ENCODE results near the gene DCAF8. TPM values are rescaled to one million over a fixed set of nuclear protein-coding genes. Genes with fewer than 3 reads are reported as not detected.
A peak's percentile ranks its signal among the peaks of the same experiment; 100 is the strongest.

The DCAF8 gene
- polyA plus RNA-seq = 10 to 100 TPM; 47.8 to 55.0 TPM

DNA sequence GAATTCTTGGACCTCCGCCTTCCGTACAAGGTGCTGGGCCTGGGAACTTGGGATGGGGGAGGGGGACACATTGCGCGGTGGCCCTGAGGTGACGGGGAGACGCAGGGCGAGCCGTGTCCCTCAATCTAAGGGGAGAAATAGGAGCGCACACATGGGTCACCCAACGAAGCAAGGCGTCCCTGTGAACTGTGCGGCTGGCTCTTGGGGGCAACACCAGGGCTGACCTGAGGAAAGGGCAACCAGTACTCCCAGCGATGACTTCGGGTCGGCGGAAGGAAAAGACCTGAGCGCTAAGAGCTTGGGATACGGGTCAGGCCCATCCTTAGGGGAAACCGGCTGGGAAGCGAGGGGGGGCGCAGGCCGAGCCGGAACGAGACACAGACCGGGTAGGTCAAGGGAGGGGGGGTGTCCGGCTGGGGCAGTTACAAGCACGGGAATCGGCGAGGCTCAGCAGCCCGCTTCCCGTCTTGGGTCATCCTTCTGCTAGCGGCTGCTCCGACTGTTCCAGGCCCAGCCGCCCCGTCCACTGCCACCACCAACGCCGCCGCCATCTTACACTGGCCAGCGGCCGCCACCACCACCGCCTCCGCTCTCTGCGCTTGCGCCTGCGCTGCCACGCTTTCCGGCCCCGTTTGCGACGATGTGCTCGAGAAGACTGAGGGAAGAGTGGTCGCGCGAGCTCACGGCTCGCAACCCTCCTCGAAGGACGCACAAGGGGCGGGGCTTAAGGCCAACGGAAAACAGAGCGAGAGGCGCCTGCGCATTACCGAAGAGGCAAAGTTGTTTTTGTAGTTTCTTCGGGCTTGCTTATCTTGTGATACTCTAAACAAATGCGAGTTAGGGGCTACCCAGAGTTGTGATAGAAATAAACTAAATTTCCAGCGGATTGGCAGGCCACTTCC, at the start of gene DCAF8:
DCAF8 (minus strand) TSS at position 657 of the 902 bp plus-strand sequence. CDS start 18,541 bp downstream, outside the sequence.
- Histone ChIP-seq H3K9me3 (ENCODE audit: control insufficient read depth in 2 of 2, insufficient read depth in 1 of 2, low read depth in 1 of 2, low read length in 1 of 2) (no peaks in the 10 kb centered on the region), H3K4me3 (ENCODE audit: low read depth in 1 of 2, low read length in 2 of 2) (peak within 1 kb of the TSS; percentile 88 to 97), H3K27me3 (ENCODE audit: control insufficient read depth in 1 of 2, insufficient read depth in 2 of 2, low read length in 2 of 2) (no peaks in the 10 kb centered on the region), H3K4me1 (ENCODE audit: control insufficient read depth in 2 of 2, insufficient read depth in 2 of 2, low read length in 1 of 2) (no peaks in the 10 kb centered on the region), H3K27ac (ENCODE audit: low read depth in 2 of 2, low read length in 1 of 2) (peak within 1 kb of the TSS; percentile 84 to 97), H3K36me3 (ENCODE audit: control insufficient read depth in 2 of 2, insufficient read depth in 2 of 2, low read length in 1 of 2) (no peaks in the 10 kb centered on the region)
- 0% methylated on average over 64 to 67 of the region's 67 CpGs for WGBS, 2 donors

DNA sequence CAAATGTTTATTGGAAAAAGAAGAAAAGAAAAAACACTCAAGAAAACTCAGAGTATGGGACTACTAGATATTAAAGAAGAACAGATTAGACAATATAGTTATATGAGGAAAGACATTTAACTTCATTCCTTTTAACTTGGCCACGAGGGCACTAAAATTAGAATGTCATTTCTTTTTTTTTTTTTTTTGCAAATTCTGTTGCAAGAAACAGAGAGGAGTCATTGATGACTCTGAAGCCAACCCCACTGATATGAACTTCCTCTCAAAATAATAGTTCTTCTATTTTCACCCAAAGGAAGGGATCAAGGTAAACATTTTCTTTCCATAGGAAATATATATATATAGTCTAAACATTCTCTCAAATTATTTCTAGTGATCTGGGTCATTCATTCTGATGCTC, 47.2 kb upstream of the DCAF8 start:
- H3K9me3 ChIP-seq (ENCODE audit: control insufficient read depth in 2 of 2, insufficient read depth in 1 of 2, low read depth in 1 of 2, low read length in 1 of 2) = no peaks in the 10 kb centered on the region
- no peaks in the 10 kb centered on the region for H3K4me1 ChIP-seq (ENCODE audit: control insufficient read depth in 2 of 2, insufficient read depth in 2 of 2, low read length in 1 of 2)
- H3K36me3 ChIP-seq (ENCODE audit: control insufficient read depth in 2 of 2, insufficient read depth in 2 of 2, low read length in 1 of 2) = peaks cover 25% of the 10 kb centered on the region in 2 donors
- no peaks in the 10 kb centered on the region for H3K27me3 ChIP-seq (ENCODE audit: control insufficient read depth in 1 of 2, insufficient read depth in 2 of 2, low read length in 2 of 2)
- H3K4me3 ChIP-seq (ENCODE audit: low read depth in 1 of 2, low read length in 2 of 2) = no peak overlapping the region
- H3K27ac ChIP-seq (ENCODE audit: low read depth in 2 of 2, low read length in 1 of 2) = no peak overlapping the region
- 76% methylated on average over 1 of the region's 1 CpG for WGBS, 2 donors

DNA sequence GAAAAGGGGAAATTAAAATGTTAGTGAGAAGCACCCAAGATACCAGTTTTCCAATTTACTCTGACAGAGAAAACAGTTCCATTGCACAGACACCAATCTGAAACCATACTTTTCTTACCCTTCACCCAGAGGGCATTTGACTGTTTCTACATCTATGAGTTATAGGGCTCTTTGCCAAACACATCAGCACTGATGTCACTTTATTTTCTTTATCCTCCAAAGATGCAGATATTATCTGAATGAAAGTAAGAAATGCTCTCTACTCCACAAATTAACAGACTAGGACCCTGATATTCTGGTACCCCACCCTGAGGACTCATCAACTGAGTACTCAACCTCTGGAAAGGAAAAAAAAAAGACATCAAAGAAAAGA, 46.8 kb upstream of the DCAF8 start:
- Histone ChIP-seq H3K27me3 (ENCODE audit: control insufficient read depth in 1 of 2, insufficient read depth in 2 of 2, low read length in 2 of 2) (no peaks in the 10 kb centered on the region), H3K27ac (ENCODE audit: low read depth in 2 of 2, low read length in 1 of 2) (no peak overlapping the region), H3K9me3 (ENCODE audit: control insufficient read depth in 2 of 2, insufficient read depth in 1 of 2, low read depth in 1 of 2, low read length in 1 of 2) (no peaks in the 10 kb centered on the region), H3K4me1 (ENCODE audit: control insufficient read depth in 2 of 2, insufficient read depth in 2 of 2, low read length in 1 of 2) (no peaks in the 10 kb centered on the region), H3K4me3 (ENCODE audit: low read depth in 1 of 2, low read length in 2 of 2) (no peak overlapping the region), H3K36me3 (ENCODE audit: control insufficient read depth in 2 of 2, insufficient read depth in 2 of 2, low read length in 1 of 2) (peaks cover 23 to 25% of the 10 kb centered on the region in 2 donors)

DNA sequence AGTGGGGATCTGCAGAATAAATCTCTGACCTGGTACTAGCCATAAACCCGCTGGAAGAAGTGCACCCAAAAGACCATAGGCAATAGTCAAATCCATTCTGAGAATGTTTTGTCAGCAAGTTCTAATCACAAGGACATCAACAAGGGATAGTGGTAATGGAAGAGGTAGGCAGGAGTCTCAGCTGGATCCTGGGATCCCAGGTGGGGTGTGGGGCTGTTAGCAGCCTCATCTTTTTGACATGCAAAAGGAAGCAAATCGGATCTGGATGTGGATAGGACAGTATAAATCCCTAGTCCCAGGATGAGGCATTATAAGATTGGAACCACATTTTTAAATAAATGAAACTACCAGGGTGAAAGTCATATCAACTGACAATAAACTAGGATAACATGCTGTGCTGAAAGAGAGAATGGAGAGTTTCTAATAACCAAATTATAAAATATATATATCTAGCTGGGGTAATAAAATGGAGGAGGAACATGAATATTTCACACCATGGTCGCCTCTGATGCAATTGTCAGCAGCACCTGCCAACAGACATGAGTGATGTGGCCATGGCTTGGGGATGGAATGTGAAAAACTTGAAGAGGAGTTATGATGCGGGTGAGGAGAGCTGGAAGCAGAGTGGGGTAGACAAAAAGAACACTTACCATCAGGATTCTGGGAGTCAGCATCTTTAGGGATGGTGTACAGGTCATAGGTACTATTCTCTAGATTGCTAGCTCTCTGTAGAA, 46.3 kb upstream of the DCAF8 start:
- Histone ChIP-seq H3K4me3 (ENCODE audit: low read depth in 1 of 2, low read length in 2 of 2) (no peak overlapping the region), H3K27ac (ENCODE audit: low read depth in 2 of 2, low read length in 1 of 2) (no peak overlapping the region), H3K9me3 (ENCODE audit: control insufficient read depth in 2 of 2, insufficient read depth in 1 of 2, low read depth in 1 of 2, low read length in 1 of 2) (no peaks in the 10 kb centered on the region), H3K36me3 (ENCODE audit: control insufficient read depth in 2 of 2, insufficient read depth in 2 of 2, low read length in 1 of 2) (peaks cover 23 to 25% of the 10 kb centered on the region in 2 donors), H3K27me3 (ENCODE audit: control insufficient read depth in 1 of 2, insufficient read depth in 2 of 2, low read length in 2 of 2) (no peaks in the 10 kb centered on the region), H3K4me1 (ENCODE audit: control insufficient read depth in 2 of 2, insufficient read depth in 2 of 2, low read length in 1 of 2) (no peaks in the 10 kb centered on the region)
- WGBS, 2 donors = 84 to 85% methylated on average over 4 of the region's 4 CpGs

DNA sequence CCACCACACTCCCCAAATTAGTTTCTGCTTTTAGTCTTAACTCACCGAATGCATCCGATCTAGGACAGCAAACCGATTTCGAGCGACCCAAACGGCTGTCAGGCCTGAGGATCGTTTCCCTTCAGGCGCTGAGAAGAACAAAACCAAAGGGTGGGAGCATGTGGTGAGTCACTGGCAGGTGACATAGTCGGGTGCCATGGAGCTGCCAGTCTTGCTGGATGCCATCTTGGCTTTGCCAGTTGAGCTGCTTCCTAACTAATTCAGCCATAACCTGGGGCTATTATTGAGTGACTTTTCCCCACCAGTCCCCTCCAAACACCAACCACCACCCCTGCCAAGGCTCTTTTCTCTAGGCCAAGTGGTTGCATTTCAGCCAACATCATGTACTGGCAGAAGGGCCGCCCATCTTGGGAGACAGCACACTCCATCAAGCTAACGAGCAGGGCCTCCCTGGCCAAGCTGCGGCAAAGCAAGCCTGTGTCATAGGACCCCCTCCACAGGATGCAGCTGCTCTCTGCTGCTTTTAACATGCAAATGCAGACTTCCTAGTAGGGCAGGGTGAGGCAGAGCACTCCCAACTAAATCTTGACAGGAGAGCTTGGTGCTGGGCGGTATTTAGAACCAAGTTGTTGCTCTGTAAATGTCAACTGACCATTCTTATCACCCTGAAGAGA, 44.9 kb upstream of the DCAF8 start:
- no peaks in the 10 kb centered on the region for H3K4me1 ChIP-seq (ENCODE audit: control insufficient read depth in 2 of 2, insufficient read depth in 2 of 2, low read length in 1 of 2)
- H3K9me3 ChIP-seq (ENCODE audit: control insufficient read depth in 2 of 2, insufficient read depth in 1 of 2, low read depth in 1 of 2, low read length in 1 of 2) = no peaks in the 10 kb centered on the region
- no peak overlapping the region for H3K27ac ChIP-seq (ENCODE audit: low read depth in 2 of 2, low read length in 1 of 2)
- 82 to 88% methylated on average over 13 of the region's 13 CpGs for whole genome bisulfite sequencing, 2 donors
- no peak overlapping the region for H3K4me3 ChIP-seq (ENCODE audit: low read depth in 1 of 2, low read length in 2 of 2)
- peaks cover 20 to 21% of the 10 kb centered on the region in 2 donors for H3K36me3 ChIP-seq (ENCODE audit: control insufficient read depth in 2 of 2, insufficient read depth in 2 of 2, low read length in 1 of 2)
- H3K27me3 ChIP-seq (ENCODE audit: control insufficient read depth in 1 of 2, insufficient read depth in 2 of 2, low read length in 2 of 2) = no peaks in the 10 kb centered on the region

DNA sequence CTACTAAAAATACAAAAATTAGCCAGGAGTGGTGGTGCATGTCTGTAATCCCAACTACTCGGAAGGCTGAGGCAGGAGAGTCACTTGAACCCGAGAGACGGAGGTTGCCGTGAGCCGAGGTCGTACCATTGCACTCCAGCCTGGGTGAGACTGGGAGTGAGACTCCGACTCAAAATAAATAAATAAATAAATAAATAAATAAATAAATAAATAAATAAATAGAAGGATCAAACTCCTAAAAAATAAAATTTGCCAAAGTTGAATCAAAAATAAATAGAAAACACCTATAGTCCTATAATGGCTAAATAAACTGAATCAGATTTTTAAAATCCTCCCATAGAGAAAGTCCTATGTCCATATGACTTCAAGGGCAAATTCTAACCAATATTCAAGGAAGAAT, 37.8 kb upstream of the DCAF8 start:
- WGBS, 2 donors = 87 to 89% methylated on average over 7 of the region's 7 CpGs
- Histone ChIP-seq H3K27me3 (ENCODE audit: control insufficient read depth in 1 of 2, insufficient read depth in 2 of 2, low read length in 2 of 2) (no peaks in the 10 kb centered on the region), H3K36me3 (ENCODE audit: control insufficient read depth in 2 of 2, insufficient read depth in 2 of 2, low read length in 1 of 2) (peaks cover 15 to 16% of the 10 kb centered on the region in 2 donors), H3K9me3 (ENCODE audit: control insufficient read depth in 2 of 2, insufficient read depth in 1 of 2, low read depth in 1 of 2, low read length in 1 of 2) (no peaks in the 10 kb centered on the region), H3K4me1 (ENCODE audit: control insufficient read depth in 2 of 2, insufficient read depth in 2 of 2, low read length in 1 of 2) (no peaks in the 10 kb centered on the region), H3K27ac (ENCODE audit: low read depth in 2 of 2, low read length in 1 of 2) (no peak overlapping the region), H3K4me3 (ENCODE audit: low read depth in 1 of 2, low read length in 2 of 2) (no peak overlapping the region)

DNA sequence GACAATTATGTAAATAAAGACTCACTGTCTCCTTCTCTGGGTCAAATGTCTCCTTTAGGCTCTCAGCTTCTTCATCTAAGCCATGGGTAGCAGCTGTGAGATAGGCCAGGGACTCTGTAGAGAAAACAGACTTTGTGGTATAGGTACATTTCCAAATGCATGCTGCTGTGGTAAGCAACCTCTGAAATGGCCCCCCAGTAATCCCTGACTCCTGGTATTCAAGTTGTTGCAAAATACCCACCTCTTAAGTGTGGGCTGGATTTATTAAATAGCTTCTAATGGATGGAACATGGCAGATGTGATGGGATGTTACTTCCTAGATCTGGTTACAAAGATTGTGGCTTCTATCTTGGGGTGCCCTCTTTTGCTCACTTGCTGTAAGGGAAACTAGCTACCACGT, 33.7 kb upstream of the DCAF8 start:
- Histone ChIP-seq H3K27ac (ENCODE audit: low read depth in 2 of 2, low read length in 1 of 2) (no peak overlapping the region), H3K9me3 (ENCODE audit: control insufficient read depth in 2 of 2, insufficient read depth in 1 of 2, low read depth in 1 of 2, low read length in 1 of 2) (no peaks in the 10 kb centered on the region), H3K4me1 (ENCODE audit: control insufficient read depth in 2 of 2, insufficient read depth in 2 of 2, low read length in 1 of 2) (no peaks in the 10 kb centered on the region), H3K36me3 (ENCODE audit: control insufficient read depth in 2 of 2, insufficient read depth in 2 of 2, low read length in 1 of 2) (peaks cover 29 to 37% of the 10 kb centered on the region in 2 donors), H3K4me3 (ENCODE audit: low read depth in 1 of 2, low read length in 2 of 2) (no peak overlapping the region), H3K27me3 (ENCODE audit: control insufficient read depth in 1 of 2, insufficient read depth in 2 of 2, low read length in 2 of 2) (no peaks in the 10 kb centered on the region)
- 96% methylated on average over 1 of the region's 1 CpG for WGBS, 2 donors

DNA sequence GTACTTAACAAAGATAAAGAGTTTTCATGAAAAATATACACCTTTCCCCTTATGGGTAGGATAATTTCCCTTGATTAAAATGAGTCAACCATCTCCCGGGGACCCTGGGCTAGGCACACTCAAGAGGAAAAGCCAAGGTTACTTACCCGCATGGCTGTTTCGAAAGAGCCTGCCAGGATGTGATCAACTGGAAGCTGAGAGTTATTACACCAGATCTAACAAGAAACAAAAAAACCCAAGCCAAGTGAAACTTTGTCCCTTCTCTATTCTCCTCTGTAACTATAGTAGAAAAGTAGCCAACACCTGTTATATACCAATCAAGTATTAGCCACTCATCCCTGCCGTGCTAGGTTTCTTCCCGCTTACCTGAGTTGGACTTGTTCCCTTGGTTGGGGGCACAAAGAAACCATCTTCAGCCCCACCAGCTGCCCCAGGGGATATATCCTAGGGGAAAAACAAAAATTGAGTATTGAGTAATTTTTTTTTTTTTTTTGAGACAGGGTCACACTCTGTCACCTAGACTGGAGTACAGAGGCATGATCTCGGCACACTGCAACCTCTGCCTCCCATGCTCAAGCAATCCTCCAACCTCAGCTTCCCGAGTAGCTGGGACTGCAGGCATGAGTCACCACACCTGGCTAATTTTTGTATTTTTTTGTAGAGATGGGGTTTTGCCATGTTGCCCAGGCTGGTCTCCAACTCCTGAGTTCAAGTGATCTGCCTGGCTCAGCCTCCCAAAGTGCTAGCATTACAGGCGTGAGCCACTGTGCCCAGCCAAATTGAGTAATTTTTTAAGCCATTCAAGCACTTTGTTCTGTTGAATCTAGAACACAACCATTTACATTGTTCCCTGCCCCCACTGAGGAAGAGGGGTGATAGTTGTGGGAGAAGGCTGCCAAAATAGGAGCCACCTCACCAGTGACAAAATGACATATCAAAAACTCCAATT, 30.9 kb upstream of the DCAF8 start:
- Histone ChIP-seq H3K27me3 (ENCODE audit: control insufficient read depth in 1 of 2, insufficient read depth in 2 of 2, low read length in 2 of 2) (no peaks in the 10 kb centered on the region), H3K4me1 (ENCODE audit: control insufficient read depth in 2 of 2, insufficient read depth in 2 of 2, low read length in 1 of 2) (no peaks in the 10 kb centered on the region), H3K4me3 (ENCODE audit: low read depth in 1 of 2, low read length in 2 of 2) (no peak overlapping the region), H3K27ac (ENCODE audit: low read depth in 2 of 2, low read length in 1 of 2) (no peak overlapping the region), H3K9me3 (ENCODE audit: control insufficient read depth in 2 of 2, insufficient read depth in 1 of 2, low read depth in 1 of 2, low read length in 1 of 2) (no peaks in the 10 kb centered on the region), H3K36me3 (ENCODE audit: control insufficient read depth in 2 of 2, insufficient read depth in 2 of 2, low read length in 1 of 2) (peaks cover 33 to 41% of the 10 kb centered on the region in 2 donors)
- 79 to 80% methylated on average over 8 of the region's 8 CpGs for WGBS, 2 donors
